Transverse colon (tissue), 4 donors: Measurements from ENCODE around the gene TWNK. TPM values are rescaled to one million over a fixed set of nuclear protein-coding genes. Genes with fewer than 3 reads are reported as not detected.

Experiments used
- DNase-seq: peaks from one replicate; pipeline ENCODE4 v3.0.0-alpha.2; 2019
- H3K27ac ChIP-seq, 4 donors: fragments of 200-600 bp; sonication (generic); 2 replicates each; pipeline ENCODE4 v1.5.1; 2016 to 2018; ENCODE audit warnings: inconsistent platforms in 4 of 4
- H3K27me3 ChIP-seq: fragments of 200-600 bp; sonication (generic); 2 replicates; pipeline ENCODE4 v1.5.1; 2017; ENCODE audit warnings: inconsistent platforms
- H3K36me3 ChIP-seq, 4 donors: fragments of 200-600 bp; sonication (generic); 2 replicates each; pipeline ENCODE4 v1.5.1; 2017 to 2019; ENCODE audit warnings: inconsistent platforms in 4 of 4
- H3K4me1 ChIP-seq, 4 donors: fragments of 200-600 bp; sonication (generic); 2 replicates each; pipeline ENCODE4 v1.5.1; 2017 to 2020; ENCODE audit warnings: inconsistent platforms in 4 of 4
- H3K4me3 ChIP-seq, 4 donors: fragments of 200-600 bp; sonication (generic); 1 replicate in 1 of 4; 2 replicates in 3 of 4; pipeline versions ENCODE4 v1.5.1 to v1.6.1; 2017 to 2019; ENCODE audit warnings: inconsistent platforms in 4 of 4
- H3K9me3 ChIP-seq, 2 donors: fragments of 200-600 bp; sonication (generic); 2 replicates each; pipeline ENCODE4 v1.5.1; 2017 to 2019; ENCODE audit warnings: inconsistent platforms in 2 of 2
- EP300 ChIP-seq: sonication (generic); formaldehyde crosslinking; IDR thresholded peaks from one replicate; pipeline ENCODE4 v1.6.1; 2017; ENCODE audit warnings: antibody characterized with exemption, low read depth
- POLR2A ChIP-seq: fragments of 450-650 bp; IDR thresholded peaks from one replicate; pipeline ENCODE4 v1.6.1; 2016; ENCODE audit warnings: antibody characterized with exemption, mild to moderate bottlenecking, moderate library complexity
- POLR2AphosphoS5 ChIP-seq, 3 donors: sonication (generic); formaldehyde crosslinking; IDR thresholded peaks; one replicate each; pipeline ENCODE4 v1.6.1; 2016; ENCODE audit warnings: antibody characterized with exemption in 3 of 3
- WGBS, 2 donors: methylation state at CpG; one replicate each; pipeline ENCODE4 v1.1.5; 2018; ENCODE audit warnings: low coverage in 1 of 2; 5-methylcytosine and 5-hydroxymethylcytosine counted together
- in situ Hi-C, 4 donors: fragments of 200-750 bp; cut with MboI; loops; one replicate each; pipeline versions ENCODE4 v1.15.0 to v1.15.1; 2017; ENCODE audit warnings: low sequenced_read_pairs in 3 of 4, low pct_ligation_motif_present in 1 of 4, low pct_unique_long_range_greater_than_20kb in 1 of 4
- intact Hi-C: fragments of 100-400 bp; cut with DNase I; formaldehyde crosslinking; loops from one replicate; pipeline ENCODE4 v1.15.1; 2023; ENCODE audit warnings: low total_unique reads
- total RNA-seq, 4 donors: library from RNA; depleted of rRNA; stranded (reverse); fragments of >200 nt; gene quantifications; one replicate each; pipeline ENCODE4 v1.1.0, GENCODE V29; 2016
- TF ChIP-seq, protein P1 (sequence below), 5 experiments: fragments of 200-600 bp in 3 of 5; fragments of 450-650 bp in 2 of 5; sonication (generic) in 3 of 5; IDR thresholded peaks; 1 replicate in 2 of 5; 2 replicates in 3 of 5; pipeline ENCODE4 v1.5.1; 2016 to 2017; ENCODE audit warnings: antibody characterized with exemption in 5 of 5, inconsistent platforms in 3 of 5, mild to moderate bottlenecking in 2 of 5, moderate library complexity in 1 of 5

The TWNK gene
- total RNA-seq, 4 donors from 2014 or later, result 1.1 to 12.7 (median 3.3) TPM

DNA sequence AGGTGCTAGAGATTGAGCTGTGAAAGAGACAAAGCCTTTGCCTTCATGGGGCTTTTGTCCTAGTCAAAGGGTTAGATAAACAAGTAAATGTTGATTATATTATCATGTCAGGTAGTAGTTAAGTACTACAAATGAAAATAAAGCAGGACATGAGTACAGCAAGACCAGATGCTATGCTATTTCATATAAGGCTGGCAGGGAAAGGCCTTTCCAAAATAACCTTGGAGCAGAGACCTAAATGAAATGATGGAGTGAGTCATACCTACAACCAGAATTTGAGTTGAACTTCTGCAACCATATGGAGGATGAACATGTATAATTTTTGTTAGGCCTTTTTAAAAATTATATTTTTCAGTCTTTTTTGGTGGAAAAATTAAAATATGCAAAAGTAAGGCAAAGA, 41.6 kb upstream of the TWNK start:
- DNase-seq, result no peak

DNA sequence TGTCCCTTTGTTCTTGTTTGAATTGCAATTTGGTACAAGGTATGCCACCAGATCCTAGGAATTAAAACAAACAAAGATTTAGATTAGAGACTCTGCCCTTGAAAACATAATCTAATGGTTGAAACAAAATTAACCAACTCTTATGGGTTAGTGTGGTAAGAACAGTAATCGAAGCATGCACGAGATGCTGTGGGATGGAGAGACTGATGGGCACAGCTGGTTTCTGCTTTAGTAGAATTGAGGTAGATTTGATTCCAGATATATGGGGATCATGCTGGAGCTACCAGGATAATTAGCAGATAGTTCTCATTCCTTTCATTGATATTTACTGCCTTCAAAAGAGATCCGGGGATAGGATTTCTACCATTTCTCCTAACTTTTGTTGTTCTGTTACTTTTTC, 38.4 kb upstream of the TWNK start:
- Histone ChIP-seq H3K4me3 (no peak overlapping the region), H3K36me3 (peaks cover 0 to 95% (median 44%) of the 10 kb centered on the region in 4 donors), H3K27ac (no peak overlapping the region), H3K4me1 (no peaks in the 10 kb centered on the region), H3K9me3 (no peaks in the 10 kb centered on the region), H3K27me3 (no peaks in the 10 kb centered on the region)
- DNase-seq, result no peak
- TF ChIP-seq, protein P1, sequence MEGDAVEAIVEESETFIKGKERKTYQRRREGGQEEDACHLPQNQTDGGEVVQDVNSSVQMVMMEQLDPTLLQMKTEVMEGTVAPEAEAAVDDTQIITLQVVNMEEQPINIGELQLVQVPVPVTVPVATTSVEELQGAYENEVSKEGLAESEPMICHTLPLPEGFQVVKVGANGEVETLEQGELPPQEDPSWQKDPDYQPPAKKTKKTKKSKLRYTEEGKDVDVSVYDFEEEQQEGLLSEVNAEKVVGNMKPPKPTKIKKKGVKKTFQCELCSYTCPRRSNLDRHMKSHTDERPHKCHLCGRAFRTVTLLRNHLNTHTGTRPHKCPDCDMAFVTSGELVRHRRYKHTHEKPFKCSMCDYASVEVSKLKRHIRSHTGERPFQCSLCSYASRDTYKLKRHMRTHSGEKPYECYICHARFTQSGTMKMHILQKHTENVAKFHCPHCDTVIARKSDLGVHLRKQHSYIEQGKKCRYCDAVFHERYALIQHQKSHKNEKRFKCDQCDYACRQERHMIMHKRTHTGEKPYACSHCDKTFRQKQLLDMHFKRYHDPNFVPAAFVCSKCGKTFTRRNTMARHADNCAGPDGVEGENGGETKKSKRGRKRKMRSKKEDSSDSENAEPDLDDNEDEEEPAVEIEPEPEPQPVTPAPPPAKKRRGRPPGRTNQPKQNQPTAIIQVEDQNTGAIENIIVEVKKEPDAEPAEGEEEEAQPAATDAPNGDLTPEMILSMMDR (IDR thresholded peaks at IDR 0.05), result no peak
- TF ChIP-seq POLR2AphosphoS5 (IDR thresholded peaks at IDR 0.05) (no peak), EP300 (no peak), POLR2A (no peak)
- in situ Hi-C loops (no loop called here), intact Hi-C loops (no loop called here)
- WGBS, 2 donors, result 92 to 94% methylated on average over 3 of the region's 3 CpGs

More for the DNA sequence above, 41.6 kb upstream of the TWNK start:
- Histone ChIP-seq H3K9me3 (no peaks in the 10 kb centered on the region), H3K27me3 (no peaks in the 10 kb centered on the region), H3K4me3 (no peak overlapping the region), H3K4me1 (no peaks in the 10 kb centered on the region), H3K27ac (no peak overlapping the region), H3K36me3 (peaks cover 0 to 88% (median 42%) of the 10 kb centered on the region in 4 donors)
- in situ Hi-C loops, result no loop called here
- intact Hi-C loops, result no loop called here
- no peak for TF ChIP-seq POLR2A
- no peak for TF ChIP-seq EP300

DNA sequence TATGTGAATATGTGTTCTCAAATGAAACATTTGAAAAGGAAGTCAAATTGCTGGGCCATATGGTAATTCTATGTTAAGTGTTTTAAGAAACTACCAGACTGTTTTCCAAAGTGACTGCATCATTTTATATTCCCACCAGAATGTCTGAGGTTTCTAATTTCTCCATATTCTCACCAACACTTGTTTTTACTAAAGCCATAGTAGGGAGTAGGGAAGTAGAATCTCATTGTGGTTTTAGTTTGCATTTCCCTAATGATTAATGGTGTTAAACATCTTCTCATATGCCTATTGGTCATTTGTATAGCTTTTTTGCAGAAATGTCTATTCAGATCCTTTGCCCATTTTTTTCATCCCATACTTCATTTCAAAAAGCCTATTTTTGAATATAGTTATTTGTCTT, 27.1 kb upstream of the TWNK start:
- in situ Hi-C loops, result no loop called here
- intact Hi-C loops, result loop anchor here (10.0 kb wide), 1 partner anchor 55 kb away; no protein-coding TSS in a partner anchor

DNA sequence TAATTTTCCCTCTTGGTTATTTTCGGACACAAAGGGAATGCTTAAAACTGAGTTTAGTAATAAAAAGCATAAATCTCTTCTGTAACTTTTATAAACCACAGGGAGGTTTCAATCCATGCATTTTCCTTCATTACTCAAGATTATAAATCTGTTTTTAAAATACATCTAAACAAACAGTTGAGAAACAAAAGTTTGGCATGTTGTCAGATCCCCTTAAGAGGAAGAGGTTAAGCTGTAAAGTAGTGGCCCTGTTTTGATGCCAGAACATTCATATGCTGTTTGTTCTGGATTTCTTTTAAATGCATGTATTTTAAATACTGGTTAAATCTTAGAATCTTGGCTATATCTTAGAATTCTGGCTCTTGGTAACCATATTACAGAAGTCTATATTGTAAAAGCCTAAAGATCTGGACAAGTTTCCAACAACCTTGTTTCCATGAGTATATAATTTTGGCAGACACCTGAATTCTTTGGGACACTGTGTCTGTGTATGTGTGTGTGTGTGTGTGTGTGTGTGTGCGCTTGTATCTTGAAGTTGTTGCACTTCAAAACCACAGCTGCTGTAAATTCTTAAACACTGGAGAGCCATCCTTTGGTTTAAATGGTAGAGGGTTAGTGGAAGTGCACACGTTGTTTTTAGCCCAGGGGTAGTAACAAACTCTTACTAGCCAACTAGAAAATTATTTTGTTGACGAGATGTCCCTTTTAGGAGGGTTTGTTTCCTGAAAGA, 24.8 kb upstream of the TWNK start:
- TF ChIP-seq POLR2A, result no peak
- no peak for TF ChIP-seq POLR2AphosphoS5 (IDR thresholded peaks at IDR 0.05)
- TF ChIP-seq, protein P1 (IDR thresholded peaks at IDR 0.05), result no peak
- TF ChIP-seq EP300, result no peak
- Histone ChIP-seq H3K27me3 (no peaks in the 10 kb centered on the region), H3K4me1 (peaks cover 0 to 13% (median 4%) of the 10 kb centered on the region in 4 donors), H3K9me3 (no peaks in the 10 kb centered on the region), H3K27ac (no peak overlapping the region), H3K4me3 (no peak overlapping the region), H3K36me3 (peaks cover 0 to 46% (median 20%) of the 10 kb centered on the region in 4 donors)
- intact Hi-C loops, result loop anchor here (10.0 kb wide), 1 partner anchor 52 kb away; no protein-coding TSS in a partner anchor
- WGBS, 2 donors, result 68 to 74% methylated on average over 4 of the region's 4 CpGs
- in situ Hi-C loops, result no loop called here
- DNase-seq, result no peak

More for the DNA sequence above, 27.1 kb upstream of the TWNK start:
- Histone ChIP-seq H3K4me1 (peaks cover 0 to 7% (median 0%) of the 10 kb centered on the region in 4 donors), H3K4me3 (no peak overlapping the region), H3K27ac (no peak overlapping the region), H3K27me3 (no peaks in the 10 kb centered on the region), H3K9me3 (no peaks in the 10 kb centered on the region), H3K36me3 (peaks cover 0 to 61% (median 30%) of the 10 kb centered on the region in 4 donors)
- no peak for DNase-seq
- TF ChIP-seq EP300 (no peak), POLR2A (no peak), POLR2AphosphoS5 (IDR thresholded peaks at IDR 0.05) (no peak)
- TF ChIP-seq, protein P1 (IDR thresholded peaks at IDR 0.05), result no peak
